NB4 (cell line): Measurements from ENCODE around the gene NAALADL2.

Experiments used
- DNase-seq: peaks from one replicate; pipeline ENCODE4 v3.0.0; 2010; ENCODE audit warnings: low read depth
- H3K4me3 ChIP-seq: one replicate; pipeline ENCODE4 v1.5.1; 2011; ENCODE audit warnings: mild to moderate bottlenecking, low read depth, low read length, moderate library complexity
- CTCF ChIP-seq: IDR thresholded peaks from one replicate; pipeline ENCODE4 v1.5.1; 2012; ENCODE audit warnings: low read depth, low read length
- MAX ChIP-seq: IDR thresholded peaks from 2 replicates; pipeline ENCODE4 v1.6.1; 2011; ENCODE audit warnings: low read depth, low read length
- MYC ChIP-seq: IDR thresholded peaks from 2 replicates; pipeline ENCODE4 v1.6.1; 2011; ENCODE audit warnings: low read depth, low read length
- POLR2A ChIP-seq: IDR thresholded peaks from 2 replicates; pipeline ENCODE4 v1.6.1; 2011; ENCODE audit warnings: mild to moderate bottlenecking; ENCODE audit not compliant: insufficient read length; ENCODE audit errors: extremely low read depth

The NAALADL2 gene

GRCh38 chr3:175255698-175256097, 396.6 kb downstream of the NAALADL2 start:
- TF ChIP-seq CTCF (no peak), MAX (no peak), MYC (no peak), POLR2A (no peak)
- no peak overlapping the region for H3K4me3 ChIP-seq
- peak; percentile 4 for DNase-seq

- no peak for DNase-seq
- H3K4me3 ChIP-seq, result no peak overlapping the region
- no peak for TF ChIP-seq POLR2A
These were observed 398.0 kb downstream of the NAALADL2 start for GRCh38 chr3:175257123-175257522.

GRCh38 chr3:175258763-175259162, 399.6 kb downstream of the NAALADL2 start:
- no peak overlapping the region for H3K4me3 ChIP-seq
- DNase-seq, result no peak
- TF ChIP-seq MYC (no peak), CTCF (no peak), MAX (no peak), POLR2A (no peak)

- no peak for DNase-seq
- H3K4me3 ChIP-seq, result no peak overlapping the region
- TF ChIP-seq POLR2A (no peak), MAX (no peak), MYC (no peak), CTCF (no peak)
These were observed 401.1 kb downstream of the NAALADL2 start for GRCh38 chr3:175260145-175260794.

- DNase-seq, result no peak
- no peak overlapping the region for H3K4me3 ChIP-seq
- no peak for TF ChIP-seq MAX
- TF ChIP-seq CTCF, result no peak
- no peak for TF ChIP-seq MYC
- TF ChIP-seq POLR2A, result no peak
These were observed 407.3 kb downstream of the NAALADL2 start for GRCh38 chr3:175266478-175266877.

GRCh38 chr3:175267121-175267531, 408.0 kb downstream of the NAALADL2 start:
- TF ChIP-seq MYC (no peak), CTCF (no peak), MAX (no peak), POLR2A (no peak)
- DNase-seq, result no peak
- H3K4me3 ChIP-seq, result no peak overlapping the region
